Coronary artery (tissue), 2 donors: Measurements from ENCODE around the gene H19.

ENCODE experiments used
- DNase-seq: peaks from one replicate; pipeline ENCODE4 v3.0.0-alpha.2; 2017; ENCODE audit warnings: low spot score
- H3K27ac ChIP-seq, 2 donors: fragments of 200-600 bp; sonication (generic); one replicate each; pipeline ENCODE4 v1.5.1; 2016 to 2019
- H3K4me3 ChIP-seq: fragments of 200-600 bp; sonication (generic); 2 replicates; pipeline ENCODE4 v1.5.1; 2016; ENCODE audit warnings: mild to moderate bottlenecking, moderate library complexity
- CTCF ChIP-seq: fragments of 200-600 bp; sonication (generic); IDR thresholded peaks from one replicate; pipeline ENCODE4 v1.5.1; 2019; ENCODE audit warnings: antibody characterized with exemption

The H19 gene

GRCh38 chr11:2027708-2028107 lies 30.1 kb upstream of the H19 start:
- no peak for DNase-seq
- no peak overlapping the region for H3K4me3 ChIP-seq
- H3K27ac ChIP-seq, result no peak overlapping the region
- no peak for TF ChIP-seq CTCF

- Histone ChIP-seq H3K27ac (no peak overlapping the region), H3K4me3 (no peak overlapping the region)
- no peak for TF ChIP-seq CTCF
- no peak for DNase-seq
Observed at GRCh38 chr11:2015025-2015424, 17.4 kb upstream of the H19 start.

- no peak overlapping the region for H3K27ac ChIP-seq
- no peak for TF ChIP-seq CTCF
- H3K4me3 ChIP-seq, result no peak overlapping the region
- DNase-seq, result no peak
Observed at GRCh38 chr11:2012440-2012839, 14.8 kb upstream of the H19 start.

GRCh38 chr11:2004466-2004865 lies 6.8 kb upstream of the H19 start:
- no peak overlapping the region for H3K27ac ChIP-seq
- H3K4me3 ChIP-seq, result no peak overlapping the region
- no peak for TF ChIP-seq CTCF
- no peak for DNase-seq

GRCh38 chr11:2002807-2003206 lies 5.2 kb upstream of the H19 start:
- no peak for DNase-seq
- no peak overlapping the region for H3K27ac ChIP-seq
- no peak for TF ChIP-seq CTCF
- no peak overlapping the region for H3K4me3 ChIP-seq

- DNase-seq, result no peak
- Histone ChIP-seq H3K4me3 (no peak overlapping the region), H3K27ac (no peak overlapping the region)
- no peak for TF ChIP-seq CTCF
Observed at GRCh38 chr11:2002042-2002776, 4.6 kb upstream of the H19 start.

GRCh38 chr11:1998861-1999260 lies 1.2 kb upstream of the H19 start:
- Histone ChIP-seq H3K27ac (no peak overlapping the region), H3K4me3 (no peak overlapping the region)
- TF ChIP-seq CTCF, result no peak
- DNase-seq, result no peak
